KBM-7 (cell line): Measurements from ENCODE around the gene DTNB.

Experiments used
- DNase-seq: peaks from one replicate; pipeline ENCODE4 v3.0.0-alpha.2; 2015
- in situ Hi-C: fragments of 300-500 bp; cut with MboI; formaldehyde crosslinking; loops from 2 replicates; pipeline ENCODE4 v1.14.3; 2020; ENCODE audit warnings: low sequenced_read_pairs, low pct_unique_long_range_greater_than_20kb, mixed read lengths

DTNB gene

GRCh38 chr2:25386971-25387875, 286.2 kb downstream of the DTNB start:
- in situ Hi-C loops: no loop called here
- DNase-seq: no peak

DNA sequence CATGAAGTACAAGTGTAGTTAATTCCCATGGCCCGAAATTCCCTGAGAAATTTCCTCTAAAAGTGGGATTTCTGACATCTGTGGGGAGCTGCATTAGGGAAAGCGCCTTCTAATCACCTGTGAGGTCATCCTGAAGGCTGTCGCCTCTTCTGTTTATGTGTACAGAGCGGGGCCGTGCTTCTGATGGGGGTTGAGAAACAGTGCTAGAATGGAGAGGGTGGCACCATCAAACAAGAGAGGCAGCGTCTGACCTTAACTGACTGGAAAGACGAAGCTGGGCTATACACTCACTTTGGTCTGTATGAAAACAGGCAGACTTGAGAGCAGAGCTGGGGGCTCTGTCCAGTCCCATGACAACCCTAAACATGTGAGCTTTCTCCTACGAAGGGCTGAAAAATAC, 287.5 kb downstream of the DTNB start:
- in situ Hi-C loops: no loop called here
- DNase-seq: no peak

- in situ Hi-C loops: no loop called here
- DNase-seq: no peak
These were observed 289.6 kb downstream of the DTNB start for GRCh38 chr2:25383806-25384205.

- in situ Hi-C loops: no loop called here
- DNase-seq: no peak
These were observed 291.9 kb downstream of the DTNB start for GRCh38 chr2:25381502-25381901.

- DNase-seq: no peak
- in situ Hi-C loops: no loop called here
These were observed 292.6 kb downstream of the DTNB start for GRCh38 chr2:25380586-25381375.

GRCh38 chr2:25380023-25380422, 293.4 kb downstream of the DTNB start:
- no peak for DNase-seq
- in situ Hi-C loops: no loop called here

GRCh38 chr2:25379535-25379934, 293.8 kb downstream of the DTNB start:
- no peak for DNase-seq
- in situ Hi-C loops: no loop called here

DNA sequence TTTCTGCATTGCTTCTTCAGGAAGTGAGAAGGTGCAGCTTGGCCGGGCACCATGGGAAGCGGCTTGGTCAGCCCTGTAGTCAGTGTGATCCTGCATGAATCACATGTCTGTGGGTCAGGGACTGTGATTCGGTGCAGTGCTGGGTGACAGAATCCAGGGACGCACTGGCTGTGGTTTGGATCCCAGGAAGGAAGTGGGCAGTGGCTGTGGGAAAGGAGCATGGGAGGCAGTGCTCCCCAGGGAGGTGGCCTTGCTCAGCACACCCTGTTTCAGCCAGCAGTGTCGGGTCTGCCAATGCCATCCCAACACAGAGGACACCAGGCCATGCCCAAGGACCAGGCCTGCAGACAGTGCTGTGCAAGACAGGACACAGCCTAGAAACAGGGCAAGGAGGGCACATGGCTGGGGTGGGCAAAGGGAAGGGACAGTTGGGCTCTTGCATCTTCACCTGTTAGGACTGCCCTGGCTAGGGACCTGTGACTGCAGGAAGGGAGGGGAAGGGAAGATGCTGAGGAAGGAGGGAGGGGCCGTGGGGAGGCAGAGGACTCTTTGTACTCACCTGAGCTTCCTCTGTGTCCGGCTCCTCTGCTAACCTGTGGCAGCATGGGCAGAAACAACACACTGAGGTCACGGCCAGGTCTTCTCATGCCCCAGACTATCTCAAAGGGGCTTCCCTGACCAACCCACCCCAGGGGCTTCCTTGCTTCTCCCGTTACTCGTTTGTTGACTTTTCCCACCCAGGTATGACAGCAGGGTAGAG, 294.5 kb downstream of the DTNB start:
- no peak for DNase-seq
- in situ Hi-C loops: no loop called here

DNA sequence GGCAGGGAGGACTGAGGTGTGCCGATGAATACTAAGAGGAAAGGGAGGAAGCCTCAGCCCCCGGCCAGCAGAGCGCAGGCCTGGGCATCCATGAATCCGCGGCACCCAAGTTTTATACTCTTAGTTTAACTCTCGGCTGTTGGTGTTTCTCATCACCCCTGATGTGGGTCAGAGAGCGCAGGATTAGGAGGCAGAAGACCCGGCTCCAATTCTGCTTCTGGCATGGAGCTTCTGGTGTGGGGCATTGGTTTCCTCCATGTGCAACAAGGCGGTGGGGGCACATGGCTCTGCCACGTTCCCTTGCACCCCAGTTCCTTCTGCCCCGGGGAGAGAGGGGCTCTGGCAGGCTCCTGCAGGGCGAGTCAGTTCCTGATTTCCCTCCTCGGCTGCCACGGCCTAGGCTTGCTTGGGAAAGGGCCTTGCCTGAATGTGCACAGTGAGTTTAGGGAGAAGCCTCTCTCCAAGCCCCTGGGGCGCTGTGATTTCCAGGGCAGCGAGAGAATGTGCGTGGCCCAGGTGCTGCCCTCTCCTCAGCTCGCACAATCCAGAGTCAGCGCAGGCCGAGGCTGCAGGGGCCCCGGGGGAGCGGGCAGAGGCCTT, 295.5 kb downstream of the DTNB start:
- no peak for DNase-seq
- in situ Hi-C loops: no loop called here

DNA sequence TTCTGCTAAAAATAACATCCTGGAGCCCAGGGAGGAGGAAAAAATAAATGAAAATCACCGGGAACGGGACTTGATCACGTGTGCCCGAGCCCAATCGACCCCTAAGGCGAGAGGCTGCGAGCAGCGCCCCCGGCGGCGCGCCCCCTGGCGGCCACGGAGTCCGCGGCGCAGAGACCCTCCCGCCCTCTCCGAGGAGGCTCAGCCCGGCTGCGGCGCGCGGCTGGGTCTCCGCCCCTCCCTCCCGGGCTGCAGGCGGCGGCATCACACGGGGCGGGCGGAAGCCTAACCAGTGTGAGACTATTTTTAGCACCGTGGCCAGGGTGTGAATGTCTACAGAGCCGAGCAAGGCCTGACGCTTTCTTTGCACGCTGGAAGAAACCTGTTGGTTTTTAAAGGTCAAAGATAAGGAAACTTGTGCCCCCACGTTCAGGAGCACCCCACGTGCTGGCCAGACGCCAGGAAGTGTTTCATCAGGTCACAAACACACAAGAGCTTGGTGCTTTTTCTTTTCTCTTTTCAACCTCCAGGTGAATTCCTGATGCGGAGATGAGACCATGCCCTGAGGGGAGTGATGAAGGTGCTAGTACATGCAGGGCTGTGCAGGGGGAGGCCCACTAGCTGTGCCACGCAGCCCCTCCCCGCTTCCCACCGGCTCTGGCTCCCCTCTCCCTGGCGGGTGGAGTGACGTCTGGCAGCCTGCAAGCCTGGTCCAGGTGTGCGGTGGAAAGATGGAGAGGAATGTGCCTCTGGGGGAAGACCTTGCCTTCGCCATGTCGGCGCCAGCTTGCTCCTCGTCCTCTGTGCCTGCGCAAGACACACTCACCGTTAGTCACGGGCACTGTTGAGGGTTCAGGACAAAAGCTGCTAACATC, 296.4 kb downstream of the DTNB start:
- in situ Hi-C loops: no loop called here
- DNase-seq: peak; percentile 94

GRCh38 chr2:25375989-25376545, 297.3 kb downstream of the DTNB start:
- DNase-seq: no peak
- in situ Hi-C loops: no loop called here

DNA sequence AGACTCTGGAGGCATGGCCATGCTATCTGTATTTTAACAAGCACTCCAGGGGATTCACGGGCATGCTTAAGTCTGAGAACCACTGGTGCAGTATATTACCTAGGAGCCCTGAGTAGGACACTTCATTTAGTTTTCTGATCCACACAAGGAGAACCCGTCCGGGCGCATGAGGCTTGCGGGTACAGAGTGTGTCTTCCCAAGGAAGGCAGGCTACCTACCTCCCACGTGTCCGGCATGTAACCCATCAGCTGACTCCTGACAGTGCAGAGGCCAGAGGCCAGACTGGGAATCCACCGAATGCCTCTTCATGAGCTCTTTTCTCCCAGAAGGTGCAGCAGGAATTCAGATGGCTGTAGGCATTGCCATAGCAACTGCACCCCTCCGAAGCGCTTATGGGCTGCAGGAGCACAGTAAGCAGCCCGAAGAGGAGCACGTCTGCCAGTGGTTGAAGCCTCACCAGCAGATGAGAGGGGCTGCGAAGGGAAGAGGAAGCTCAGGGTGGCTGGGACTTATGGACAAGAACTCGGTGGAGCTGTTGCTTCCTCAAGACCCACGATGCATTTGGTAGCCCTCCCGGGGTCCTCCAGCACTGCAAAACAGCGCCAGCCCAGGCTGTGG, 297.9 kb downstream of the DTNB start:
- DNase-seq: no peak
- in situ Hi-C loops: no loop called here

- in situ Hi-C loops: no loop called here
- DNase-seq: no peak
These were observed 298.6 kb downstream of the DTNB start for GRCh38 chr2:25374827-25375226.

- in situ Hi-C loops: no loop called here
- DNase-seq: no peak
These were observed 299.0 kb downstream of the DTNB start for GRCh38 chr2:25374411-25374810.

DNA sequence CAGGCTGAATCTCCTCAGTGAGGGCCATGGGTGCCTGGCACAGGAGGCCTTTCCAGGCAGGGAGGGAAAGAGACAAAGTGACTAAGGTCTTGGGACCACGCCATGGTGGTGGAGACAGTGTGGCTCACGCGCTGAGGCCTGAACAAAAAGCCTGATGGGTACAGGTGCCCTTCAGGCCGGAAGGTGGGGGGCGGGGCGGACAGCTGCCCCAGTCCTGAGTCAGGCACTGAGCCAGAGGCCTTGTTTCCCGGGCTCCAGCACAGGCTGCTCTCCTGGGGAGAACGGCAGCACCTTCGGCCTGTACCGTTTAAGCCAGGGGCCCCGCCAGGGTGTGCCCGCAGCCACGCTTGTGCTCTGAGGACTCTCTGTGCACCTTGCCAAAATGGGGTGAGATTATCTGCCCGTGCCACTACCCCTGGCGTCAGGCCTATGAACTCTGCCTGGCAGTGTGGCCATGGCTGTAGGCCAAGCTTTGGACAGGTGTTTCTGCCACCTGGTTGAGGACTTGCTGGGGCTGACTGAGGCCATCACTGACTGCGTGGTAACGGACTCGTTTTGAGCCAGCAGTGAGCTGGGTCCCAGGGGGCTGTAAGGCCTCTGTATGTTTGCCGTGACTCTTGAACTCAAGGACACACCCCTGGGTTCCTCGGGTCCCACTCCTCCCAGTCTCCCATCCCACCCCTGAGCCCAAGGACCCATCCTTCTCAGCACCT, 300.0 kb downstream of the DTNB start:
- in situ Hi-C loops: no loop called here
- no peak for DNase-seq

- in situ Hi-C loops: no loop called here
- no peak for DNase-seq
These were observed 300.7 kb downstream of the DTNB start for GRCh38 chr2:25372405-25373268.
